Activated naive CD4-positive, alpha-beta T cell treated with anti-CD3 and anti-CD28 coated beads, Interleukin-2, amount 50 U/mL, for 24 hours (primary cell): ENCODE data around the gene ITCH.
"Not testable (repeated sequence)": the region's sequence is repeated elsewhere in the genome, so short reads cannot be mapped to it uniquely, and the experiment has no call there.

Source experiments
- H3K27ac Mint-ChIP-seq: one replicate; pipeline ENCODE4 v1.8.0; 2021; ENCODE audit warnings: mild to moderate bottlenecking, mixed read lengths
- H3K27me3 Mint-ChIP-seq: one replicate; pipeline ENCODE4 v1.8.0; 2021; ENCODE audit warnings: mixed read lengths
- H3K36me3 Mint-ChIP-seq: one replicate; pipeline ENCODE4 v1.8.0; 2021; ENCODE audit warnings: mixed read lengths
- H3K4me1 Mint-ChIP-seq: one replicate; pipeline ENCODE4 v1.8.0; 2021; ENCODE audit warnings: mixed read lengths
- H3K4me3 Mint-ChIP-seq: one replicate; pipeline ENCODE4 v1.8.0; 2021; ENCODE audit warnings: mild to moderate bottlenecking, mixed read lengths
- H3K9me3 Mint-ChIP-seq: one replicate; pipeline ENCODE4 v1.8.0; 2021; ENCODE audit warnings: mixed read lengths

ITCH gene

GRCh38 chr20:34363465-34364222, 571 bp downstream of the ITCH start:
- Mint-ChIP-seq H3K27ac (peak overlapping the region; percentile 99), H3K27me3 (no peaks in the 10 kb centered on the region), H3K4me1 (peaks cover 46% of the 10 kb centered on the region), H3K36me3 (peaks cover 5% of the 10 kb centered on the region), H3K4me3 (peak overlapping the region; percentile 99), H3K9me3 (no peaks in the 10 kb centered on the region)

GRCh38 chr20:34364223-34364506, 1.1 kb downstream of the ITCH start:
- Mint-ChIP-seq H3K36me3 (peaks cover 5% of the 10 kb centered on the region), H3K27me3 (no peaks in the 10 kb centered on the region), H3K9me3 (no peaks in the 10 kb centered on the region), H3K27ac (peak overlapping the region; percentile 84), H3K4me1 (peaks cover 52% of the 10 kb centered on the region), H3K4me3 (peak overlapping the region; percentile 99)

GRCh38 chr20:34365765-34366213, 2.7 kb downstream of the ITCH start:
- peak overlapping the region; percentile 6 for H3K27ac Mint-ChIP-seq
- H3K9me3 Mint-ChIP-seq: no peaks in the 10 kb centered on the region
- H3K4me3 Mint-ChIP-seq: peak overlapping the region; percentile 38
- H3K36me3 Mint-ChIP-seq: peaks cover 11% of the 10 kb centered on the region
- no peaks in the 10 kb centered on the region for H3K27me3 Mint-ChIP-seq
- peaks cover 63% of the 10 kb centered on the region for H3K4me1 Mint-ChIP-seq

GRCh38 chr20:34367155-34367554, 4.1 kb downstream of the ITCH start:
- Mint-ChIP-seq H3K4me1 (peaks cover 63% of the 10 kb centered on the region), H3K27me3 (no peaks in the 10 kb centered on the region), H3K9me3 (no peaks in the 10 kb centered on the region), H3K36me3 (peaks cover 11% of the 10 kb centered on the region), H3K27ac (no peak overlapping the region), H3K4me3 (no peak overlapping the region)

- not testable (repeated sequence) for H3K27ac Mint-ChIP-seq, H3K9me3 Mint-ChIP-seq, H3K27me3 Mint-ChIP-seq, H3K4me3 Mint-ChIP-seq
- peaks cover 11% of the 10 kb centered on the region for H3K36me3 Mint-ChIP-seq
- peaks cover 59% of the 10 kb centered on the region for H3K4me1 Mint-ChIP-seq
Observed at GRCh38 chr20:34367911-34368310, 4.8 kb downstream of the ITCH start.

GRCh38 chr20:34368547-34368946, 5.5 kb downstream of the ITCH start:
- Mint-ChIP-seq H3K4me1 (peaks cover 56% of the 10 kb centered on the region), H3K9me3 (no peaks in the 10 kb centered on the region), H3K4me3 (no peak overlapping the region), H3K27me3 (no peaks in the 10 kb centered on the region), H3K36me3 (peaks cover 11% of the 10 kb centered on the region), H3K27ac (no peak overlapping the region)

GRCh38 chr20:34369265-34369664, 6.2 kb downstream of the ITCH start:
- Mint-ChIP-seq H3K36me3 (peaks cover 13% of the 10 kb centered on the region), H3K4me1 (peaks cover 56% of the 10 kb centered on the region), H3K9me3 (no peaks in the 10 kb centered on the region), H3K27ac (no peak overlapping the region), H3K4me3 (no peak overlapping the region), H3K27me3 (no peaks in the 10 kb centered on the region)

- no peak overlapping the region for H3K4me3 Mint-ChIP-seq
- no peaks in the 10 kb centered on the region for H3K9me3 Mint-ChIP-seq
- no peak overlapping the region for H3K27ac Mint-ChIP-seq
- H3K36me3 Mint-ChIP-seq: peaks cover 13% of the 10 kb centered on the region
- H3K27me3 Mint-ChIP-seq: no peaks in the 10 kb centered on the region
- peaks cover 56% of the 10 kb centered on the region for H3K4me1 Mint-ChIP-seq
Observed at GRCh38 chr20:34370062-34370461, 7.0 kb downstream of the ITCH start.

GRCh38 chr20:34373445-34373844, 10.4 kb downstream of the ITCH start:
- no peaks in the 10 kb centered on the region for H3K27me3 Mint-ChIP-seq
- H3K27ac Mint-ChIP-seq: no peak overlapping the region
- no peaks in the 10 kb centered on the region for H3K9me3 Mint-ChIP-seq
- H3K4me3 Mint-ChIP-seq: no peak overlapping the region
- H3K4me1 Mint-ChIP-seq: peaks cover 42% of the 10 kb centered on the region
- H3K36me3 Mint-ChIP-seq: peaks cover 10% of the 10 kb centered on the region

GRCh38 chr20:34374209-34374760, 11.2 kb downstream of the ITCH start:
- peaks cover 12% of the 10 kb centered on the region for H3K36me3 Mint-ChIP-seq
- H3K4me1 Mint-ChIP-seq: peaks cover 42% of the 10 kb centered on the region
- no peak overlapping the region for H3K27ac Mint-ChIP-seq
- H3K27me3 Mint-ChIP-seq: no peaks in the 10 kb centered on the region
- no peaks in the 10 kb centered on the region for H3K9me3 Mint-ChIP-seq
- H3K4me3 Mint-ChIP-seq: no peak overlapping the region

- peaks cover 6% of the 10 kb centered on the region for H3K36me3 Mint-ChIP-seq
- no peaks in the 10 kb centered on the region for H3K27me3 Mint-ChIP-seq
- no peak overlapping the region for H3K4me3 Mint-ChIP-seq
- H3K4me1 Mint-ChIP-seq: peaks cover 34% of the 10 kb centered on the region
- H3K27ac Mint-ChIP-seq: no peak overlapping the region
- no peaks in the 10 kb centered on the region for H3K9me3 Mint-ChIP-seq
Observed at GRCh38 chr20:34375977-34376430, 12.9 kb downstream of the ITCH start.

GRCh38 chr20:34377072-34377847, 14.2 kb downstream of the ITCH start:
- H3K27ac Mint-ChIP-seq: no peak overlapping the region
- H3K27me3 Mint-ChIP-seq: no peaks in the 10 kb centered on the region
- H3K9me3 Mint-ChIP-seq: no peaks in the 10 kb centered on the region
- H3K4me1 Mint-ChIP-seq: peaks cover 40% of the 10 kb centered on the region
- no peak overlapping the region for H3K4me3 Mint-ChIP-seq
- H3K36me3 Mint-ChIP-seq: peaks cover 6% of the 10 kb centered on the region

GRCh38 chr20:34382174-34382573, 19.1 kb downstream of the ITCH start:
- H3K4me3 Mint-ChIP-seq: no peak overlapping the region
- H3K4me1 Mint-ChIP-seq: peaks cover 39% of the 10 kb centered on the region
- no peak overlapping the region for H3K27ac Mint-ChIP-seq
- H3K27me3 Mint-ChIP-seq: no peaks in the 10 kb centered on the region
- peaks cover 2% of the 10 kb centered on the region for H3K36me3 Mint-ChIP-seq
- no peaks in the 10 kb centered on the region for H3K9me3 Mint-ChIP-seq

GRCh38 chr20:34382877-34383455, 19.9 kb downstream of the ITCH start:
- H3K27ac Mint-ChIP-seq, H3K27me3 Mint-ChIP-seq, H3K36me3 Mint-ChIP-seq, H3K9me3 Mint-ChIP-seq, H3K4me3 Mint-ChIP-seq: not testable (repeated sequence)
- H3K4me1 Mint-ChIP-seq: peaks cover 35% of the 10 kb centered on the region

GRCh38 chr20:34385464-34385863, 22.4 kb downstream of the ITCH start:
- H3K36me3 Mint-ChIP-seq: peaks cover 1% of the 10 kb centered on the region
- no peaks in the 10 kb centered on the region for H3K9me3 Mint-ChIP-seq
- H3K4me3 Mint-ChIP-seq: no peak overlapping the region
- peaks cover 40% of the 10 kb centered on the region for H3K4me1 Mint-ChIP-seq
- H3K27me3 Mint-ChIP-seq: no peaks in the 10 kb centered on the region
- H3K27ac Mint-ChIP-seq: no peak overlapping the region

GRCh38 chr20:34388000-34388399, 24.9 kb downstream of the ITCH start:
- H3K27ac Mint-ChIP-seq: no peak overlapping the region
- peaks cover 42% of the 10 kb centered on the region for H3K4me1 Mint-ChIP-seq
- peaks cover 1% of the 10 kb centered on the region for H3K36me3 Mint-ChIP-seq
- no peaks in the 10 kb centered on the region for H3K9me3 Mint-ChIP-seq
- H3K27me3 Mint-ChIP-seq: no peaks in the 10 kb centered on the region
- no peak overlapping the region for H3K4me3 Mint-ChIP-seq
